ENCODE results near the gene POLR3K. TPM values are rescaled to one million over a fixed set of nuclear protein-coding genes. Genes with fewer than 3 reads are reported as not detected.
A peak's percentile ranks its signal among the peaks of the same experiment; 100 is the strongest.

The POLR3K gene
- total RNA-seq, 2 donors from 2014 or later: 8.5 to 23.6 TPM

DNA sequence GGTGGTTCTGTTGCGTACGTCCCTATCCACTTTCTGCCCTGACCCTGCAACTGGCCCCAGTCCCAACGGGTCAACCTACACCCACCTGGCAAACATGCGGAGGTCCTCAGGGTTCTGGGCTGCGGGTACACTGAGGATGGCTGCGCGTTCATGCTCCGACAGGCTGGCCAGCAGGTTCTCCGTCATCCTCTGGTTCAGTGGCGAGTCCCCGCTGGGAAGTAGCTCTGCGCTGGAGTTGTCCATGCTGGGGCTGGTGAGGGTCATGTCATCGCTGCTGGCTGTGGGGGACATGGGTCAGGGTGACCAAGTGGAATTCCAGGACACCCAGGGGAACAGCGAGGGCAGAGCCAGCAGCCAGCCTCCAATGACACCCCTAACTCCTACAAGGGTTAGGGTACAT lies 35.2 kb upstream of the POLR3K start:
- peaks cover 9% of the 10 kb centered on the region for H3K4me1 ChIP-seq
- intact Hi-C loops (cut with DNase I): no loop called here
- no peaks in the 10 kb centered on the region for H3K9me3 ChIP-seq
- no peak overlapping the region for H3K27ac ChIP-seq
- peaks cover 6% of the 10 kb centered on the region for H3K36me3 ChIP-seq
- H3K27me3 ChIP-seq: no peaks in the 10 kb centered on the region
- no peak overlapping the region for H3K9ac ChIP-seq (ENCODE audit: low read depth in 2 of 2, low read length in 2 of 2)
- DNase-seq: no peak
- TF ChIP-seq, protein P1, sequence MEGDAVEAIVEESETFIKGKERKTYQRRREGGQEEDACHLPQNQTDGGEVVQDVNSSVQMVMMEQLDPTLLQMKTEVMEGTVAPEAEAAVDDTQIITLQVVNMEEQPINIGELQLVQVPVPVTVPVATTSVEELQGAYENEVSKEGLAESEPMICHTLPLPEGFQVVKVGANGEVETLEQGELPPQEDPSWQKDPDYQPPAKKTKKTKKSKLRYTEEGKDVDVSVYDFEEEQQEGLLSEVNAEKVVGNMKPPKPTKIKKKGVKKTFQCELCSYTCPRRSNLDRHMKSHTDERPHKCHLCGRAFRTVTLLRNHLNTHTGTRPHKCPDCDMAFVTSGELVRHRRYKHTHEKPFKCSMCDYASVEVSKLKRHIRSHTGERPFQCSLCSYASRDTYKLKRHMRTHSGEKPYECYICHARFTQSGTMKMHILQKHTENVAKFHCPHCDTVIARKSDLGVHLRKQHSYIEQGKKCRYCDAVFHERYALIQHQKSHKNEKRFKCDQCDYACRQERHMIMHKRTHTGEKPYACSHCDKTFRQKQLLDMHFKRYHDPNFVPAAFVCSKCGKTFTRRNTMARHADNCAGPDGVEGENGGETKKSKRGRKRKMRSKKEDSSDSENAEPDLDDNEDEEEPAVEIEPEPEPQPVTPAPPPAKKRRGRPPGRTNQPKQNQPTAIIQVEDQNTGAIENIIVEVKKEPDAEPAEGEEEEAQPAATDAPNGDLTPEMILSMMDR (IDR thresholded peaks at IDR 0.05): no peak
- no peak overlapping the region for H3K4me3 ChIP-seq

DNA sequence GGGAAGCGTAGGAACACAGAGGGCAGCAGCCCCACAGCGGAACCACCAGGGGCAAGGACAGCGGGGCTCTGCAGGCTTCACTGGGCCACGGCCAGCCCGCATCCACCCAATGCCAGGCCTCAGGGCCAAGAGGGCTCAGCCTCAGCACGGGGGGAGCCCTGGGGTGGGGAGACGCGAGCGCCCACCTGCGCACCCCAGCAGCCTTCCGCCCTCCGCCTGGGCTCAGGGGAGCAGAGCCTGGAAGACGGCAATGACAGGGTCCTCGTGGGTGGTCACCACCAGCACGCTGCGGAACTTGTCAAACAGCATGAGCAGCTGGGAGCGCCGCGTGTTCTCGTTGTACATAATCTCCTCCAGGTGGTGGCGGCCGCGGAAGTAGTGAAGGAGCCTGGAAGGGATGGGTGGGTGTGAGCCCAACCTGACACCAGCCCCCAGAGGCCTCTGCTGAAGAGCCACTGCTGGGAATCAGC lies 33.1 kb upstream of the POLR3K start:
- no peaks in the 10 kb centered on the region for H3K9me3 ChIP-seq
- intact Hi-C loops (cut with DNase I): no loop called here
- no peaks in the 10 kb centered on the region for H3K27me3 ChIP-seq
- H3K4me3 ChIP-seq: no peak overlapping the region
- DNase-seq: no peak
- no peak overlapping the region for H3K9ac ChIP-seq (ENCODE audit: low read depth in 2 of 2, low read length in 2 of 2)
- H3K27ac ChIP-seq: no peak overlapping the region
- H3K4me1 ChIP-seq: peaks cover 9% of the 10 kb centered on the region
- TF ChIP-seq, protein P1 (IDR thresholded peaks at IDR 0.05): no peak
- peaks cover 6% of the 10 kb centered on the region for H3K36me3 ChIP-seq

DNA sequence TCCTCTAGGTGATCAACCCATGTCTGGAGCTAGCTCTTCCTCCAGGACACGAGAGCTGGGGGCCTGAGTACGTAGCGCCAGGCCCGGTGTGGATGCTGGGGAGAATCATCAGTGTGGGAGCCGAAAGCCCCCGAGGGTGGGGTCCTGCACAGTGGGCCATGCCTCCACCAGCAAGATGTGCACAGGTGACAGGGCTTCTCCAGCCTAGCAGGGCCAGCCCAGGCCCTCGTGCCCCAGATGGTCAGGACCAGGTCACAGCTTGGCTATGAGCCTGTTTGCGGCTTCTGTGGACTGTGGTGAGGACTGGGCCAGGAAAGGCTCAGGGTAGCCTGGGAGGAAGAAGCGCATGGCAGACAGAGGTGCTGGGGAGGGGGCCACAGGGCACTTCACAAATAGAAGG lies 32.5 kb upstream of the POLR3K start:
- intact Hi-C loops (cut with DNase I): no loop called here
- H3K36me3 ChIP-seq: peaks cover 6% of the 10 kb centered on the region

DNA sequence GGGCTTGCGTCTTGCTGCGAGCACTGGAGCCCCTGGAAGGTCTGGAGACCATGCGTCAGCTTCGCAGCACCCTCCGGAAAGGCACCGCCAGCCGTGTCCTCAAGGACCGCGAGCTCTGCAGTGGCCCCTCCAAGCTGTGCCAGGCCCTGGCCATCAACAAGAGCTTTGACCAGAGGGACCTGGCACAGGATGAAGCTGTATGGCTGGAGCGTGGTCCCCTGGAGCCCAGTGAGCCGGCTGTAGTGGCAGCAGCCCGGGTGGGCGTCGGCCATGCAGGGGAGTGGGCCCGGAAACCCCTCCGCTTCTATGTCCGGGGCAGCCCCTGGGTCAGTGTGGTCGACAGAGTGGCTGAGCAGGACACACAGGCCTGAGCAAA lies 32.0 kb upstream of the POLR3K start:
- intact Hi-C loops (cut with DNase I): no loop called here
- TF ChIP-seq, protein P1 (IDR thresholded peaks at IDR 0.05): no peak
- H3K9ac ChIP-seq (ENCODE audit: low read depth in 2 of 2, low read length in 2 of 2): peak overlapping the region in 1 of 2 donors; percentile 5
- peaks cover 6% of the 10 kb centered on the region for H3K36me3 ChIP-seq
- peak overlapping the region; percentile 60 for H3K27ac ChIP-seq
- H3K4me3 ChIP-seq: no peak overlapping the region
- H3K9me3 ChIP-seq: no peaks in the 10 kb centered on the region
- no peaks in the 10 kb centered on the region for H3K27me3 ChIP-seq
- DNase-seq: no peak
- H3K4me1 ChIP-seq: peaks cover 9% of the 10 kb centered on the region

More for the DNA sequence above, 32.5 kb upstream of the POLR3K start:
- H3K4me3 ChIP-seq: no peak overlapping the region
- H3K9ac ChIP-seq (ENCODE audit: low read depth in 2 of 2, low read length in 2 of 2): no peak overlapping the region
- no peak overlapping the region for H3K27ac ChIP-seq
- H3K4me1 ChIP-seq: peaks cover 9% of the 10 kb centered on the region
- no peaks in the 10 kb centered on the region for H3K9me3 ChIP-seq
- TF ChIP-seq, protein P1 (IDR thresholded peaks at IDR 0.05): no peak
- no peaks in the 10 kb centered on the region for H3K27me3 ChIP-seq
- DNase-seq: no peak

DNA sequence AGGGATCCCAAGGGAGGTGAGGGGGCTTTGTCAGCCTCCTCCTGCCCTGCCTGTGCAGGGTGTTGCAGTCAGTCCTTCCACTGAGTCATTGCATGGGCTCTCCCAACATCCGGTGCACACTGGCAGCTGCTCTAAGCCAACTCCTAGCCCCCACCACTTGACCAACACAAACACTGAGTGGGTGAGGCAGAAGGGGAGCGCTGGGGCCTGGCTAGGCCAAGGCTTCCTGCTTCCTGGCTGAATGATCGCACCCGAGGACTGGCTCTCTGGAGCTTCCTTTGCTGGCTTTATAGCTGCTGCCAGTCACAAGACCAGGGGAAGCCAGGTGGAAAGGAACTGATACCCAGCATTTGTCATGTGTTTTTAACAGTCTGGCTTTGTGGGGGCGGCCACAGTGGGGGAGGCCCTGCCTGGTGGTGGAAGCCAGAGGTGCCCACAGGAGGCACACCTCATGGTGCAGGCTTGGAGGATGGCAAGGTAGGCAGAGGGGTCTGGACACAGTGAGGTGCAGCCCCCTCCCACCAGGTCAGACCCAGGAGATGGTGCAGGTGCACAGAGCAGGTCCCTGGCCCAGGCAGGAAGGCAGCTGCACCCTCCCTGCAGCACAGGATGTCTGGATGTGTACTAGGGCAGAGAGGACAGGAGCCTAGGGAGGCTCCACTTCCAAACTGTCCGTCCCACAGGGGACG lies 31.5 kb upstream of the POLR3K start:
- Histone ChIP-seq H3K27me3 (no peaks in the 10 kb centered on the region), H3K9ac (ENCODE audit: low read depth in 2 of 2, low read length in 2 of 2) (peak overlapping the region; percentile 5 to 20), H3K9me3 (no peaks in the 10 kb centered on the region), H3K27ac (peak overlapping the region; percentile 60), H3K4me3 (no peak overlapping the region), H3K36me3 (peaks cover 6% of the 10 kb centered on the region), H3K4me1 (peaks cover 9% of the 10 kb centered on the region)
- peak; percentile 49 for DNase-seq
- TF ChIP-seq, protein P1 (IDR thresholded peaks at IDR 0.05): no peak
- intact Hi-C loops (cut with DNase I): no loop called here
